ENCODE measurements around the gene ZNF672. TPM values are rescaled to one million over a fixed set of nuclear protein-coding genes. Genes with fewer than 3 reads are reported as not detected.

The ZNF672 gene
- total and polyA plus RNA-seq, 2 of the 13 experiments (the other 11 are each of a cell fraction or from before 2014, with no cell fraction given): 17.2 to 22.9 TPM

DNA sequence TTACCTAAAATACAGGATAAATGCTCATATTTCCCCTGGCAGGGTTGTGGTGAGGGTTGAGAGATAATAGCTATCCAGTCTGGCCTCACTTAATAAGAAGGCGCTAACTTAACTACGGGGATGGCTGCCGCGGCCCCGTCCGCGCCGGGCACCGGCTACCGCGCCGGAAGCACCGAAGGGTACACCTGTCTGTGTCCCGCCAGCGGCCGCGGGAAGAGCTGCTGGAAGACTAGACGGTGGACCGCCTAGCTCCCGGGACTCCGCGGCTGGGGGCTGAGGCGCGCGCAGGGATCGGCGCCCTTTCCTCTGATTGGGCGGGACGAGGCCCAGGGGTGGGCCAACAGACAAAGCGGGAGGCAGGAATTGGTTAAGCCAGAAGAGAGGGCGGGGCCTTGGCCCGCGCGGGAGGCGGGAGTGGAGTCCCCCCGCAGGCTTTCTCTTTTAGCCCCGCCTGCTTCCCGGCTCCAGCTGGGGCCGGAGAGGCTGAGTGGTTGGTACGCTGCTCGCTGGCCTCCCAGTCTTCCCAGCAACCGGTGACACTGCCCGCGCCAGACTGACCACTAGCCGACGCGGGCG, at the start of gene ZNF672 (continued):
- TF ChIP-seq, protein P1, sequence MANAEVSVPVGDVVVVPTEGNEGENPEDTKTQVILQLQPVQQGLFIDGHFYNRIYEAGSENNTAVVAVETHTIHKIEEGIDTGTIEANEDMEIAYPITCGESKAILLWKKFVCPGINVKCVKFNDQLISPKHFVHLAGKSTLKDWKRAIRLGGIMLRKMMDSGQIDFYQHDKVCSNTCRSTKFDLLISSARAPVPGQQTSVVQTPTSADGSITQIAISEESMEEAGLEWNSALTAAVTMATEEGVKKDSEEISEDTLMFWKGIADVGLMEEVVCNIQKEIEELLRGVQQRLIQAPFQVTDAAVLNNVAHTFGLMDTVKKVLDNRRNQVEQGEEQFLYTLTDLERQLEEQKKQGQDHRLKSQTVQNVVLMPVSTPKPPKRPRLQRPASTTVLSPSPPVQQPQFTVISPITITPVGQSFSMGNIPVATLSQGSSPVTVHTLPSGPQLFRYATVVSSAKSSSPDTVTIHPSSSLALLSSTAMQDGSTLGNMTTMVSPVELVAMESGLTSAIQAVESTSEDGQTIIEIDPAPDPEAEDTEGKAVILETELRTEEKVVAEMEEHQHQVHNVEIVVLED (CRISPR knock-in tag; IDR thresholded peaks at IDR 0.05; ENCODE audit: borderline replicate concordance): no peak
- TF ChIP-seq, protein P2, sequence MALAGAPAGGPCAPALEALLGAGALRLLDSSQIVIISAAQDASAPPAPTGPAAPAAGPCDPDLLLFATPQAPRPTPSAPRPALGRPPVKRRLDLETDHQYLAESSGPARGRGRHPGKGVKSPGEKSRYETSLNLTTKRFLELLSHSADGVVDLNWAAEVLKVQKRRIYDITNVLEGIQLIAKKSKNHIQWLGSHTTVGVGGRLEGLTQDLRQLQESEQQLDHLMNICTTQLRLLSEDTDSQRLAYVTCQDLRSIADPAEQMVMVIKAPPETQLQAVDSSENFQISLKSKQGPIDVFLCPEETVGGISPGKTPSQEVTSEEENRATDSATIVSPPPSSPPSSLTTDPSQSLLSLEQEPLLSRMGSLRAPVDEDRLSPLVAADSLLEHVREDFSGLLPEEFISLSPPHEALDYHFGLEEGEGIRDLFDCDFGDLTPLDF (CRISPR knock-in tag; IDR thresholded peaks at IDR 0.05): peak; percentile 94
- TF ChIP-seq RFX5 (IDR thresholded peaks at IDR 0.05; ENCODE audit: low read depth, low read length): peak; percentile 98
- no peak for TF ChIP-seq SMYD3 (CRISPR knock-in tag; IDR thresholded peaks at IDR 0.05)
- TF ChIP-seq CREM (IDR thresholded peaks at IDR 0.05): peak; percentile 64
- TF ChIP-seq CREM (CRISPR knock-in tag; IDR thresholded peaks at IDR 0.05): no peak
- TF ChIP-seq FOXA3 (CRISPR knock-in tag; IDR thresholded peaks at IDR 0.05): 0 out of 2 replicates have a peak, but pooled peaks have one; percentile 4
- TF ChIP-seq ZKSCAN5 (CRISPR knock-in tag; IDR thresholded peaks at IDR 0.05): 0 out of 2 replicates have a peak, but pooled peaks have one; percentile 40
- TF ChIP-seq, protein P3, sequence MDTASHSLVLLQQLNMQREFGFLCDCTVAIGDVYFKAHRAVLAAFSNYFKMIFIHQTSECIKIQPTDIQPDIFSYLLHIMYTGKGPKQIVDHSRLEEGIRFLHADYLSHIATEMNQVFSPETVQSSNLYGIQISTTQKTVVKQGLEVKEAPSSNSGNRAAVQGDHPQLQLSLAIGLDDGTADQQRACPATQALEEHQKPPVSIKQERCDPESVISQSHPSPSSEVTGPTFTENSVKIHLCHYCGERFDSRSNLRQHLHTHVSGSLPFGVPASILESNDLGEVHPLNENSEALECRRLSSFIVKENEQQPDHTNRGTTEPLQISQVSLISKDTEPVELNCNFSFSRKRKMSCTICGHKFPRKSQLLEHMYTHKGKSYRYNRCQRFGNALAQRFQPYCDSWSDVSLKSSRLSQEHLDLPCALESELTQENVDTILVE (CRISPR knock-in tag; IDR thresholded peaks at IDR 0.05): peak; percentile 77; the same call in 1 of the 2 replicates
- TF ChIP-seq ZNF383 (CRISPR knock-in tag; IDR thresholded peaks at IDR 0.05; ENCODE audit: borderline replicate concordance): 0 out of 2 replicates have a peak, but pooled peaks have one; percentile 11
- TF ChIP-seq ZFP1 (CRISPR knock-in tag; IDR thresholded peaks at IDR 0.05): no peak
- TF ChIP-seq NR2F6 (IDR thresholded peaks at IDR 0.05): no peak
- no peak for TF ChIP-seq NR2F6 (CRISPR knock-in tag; IDR thresholded peaks at IDR 0.05)
- 0 out of 2 replicates have a peak, but pooled peaks have one; percentile 51 for TF ChIP-seq ZMYM2 (CRISPR knock-in tag; IDR thresholded peaks at IDR 0.05)
- TF ChIP-seq, protein P4, sequence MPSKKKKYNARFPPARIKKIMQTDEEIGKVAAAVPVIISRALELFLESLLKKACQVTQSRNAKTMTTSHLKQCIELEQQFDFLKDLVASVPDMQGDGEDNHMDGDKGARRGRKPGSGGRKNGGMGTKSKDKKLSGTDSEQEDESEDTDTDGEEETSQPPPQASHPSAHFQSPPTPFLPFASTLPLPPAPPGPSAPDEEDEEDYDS (CRISPR knock-in tag; IDR thresholded peaks at IDR 0.05): peak; percentile 77
- no peak for TF ChIP-seq FIP1L1 (IDR thresholded peaks at IDR 0.05; ENCODE audit: borderline replicate concordance, insufficient read depth, low read depth, low read length)
- TF ChIP-seq SAFB2 (CRISPR knock-in tag; IDR thresholded peaks at IDR 0.05; ENCODE audit: borderline replicate concordance, low read depth): 0 out of 2 replicates have a peak, but pooled peaks have one; percentile 5
- TF ChIP-seq ZNF326 (CRISPR knock-in tag; IDR thresholded peaks at IDR 0.05; ENCODE audit: borderline replicate concordance): no peak
- TF ChIP-seq GZF1 (CRISPR knock-in tag; IDR thresholded peaks at IDR 0.05): no peak
- TF ChIP-seq, protein P5, sequence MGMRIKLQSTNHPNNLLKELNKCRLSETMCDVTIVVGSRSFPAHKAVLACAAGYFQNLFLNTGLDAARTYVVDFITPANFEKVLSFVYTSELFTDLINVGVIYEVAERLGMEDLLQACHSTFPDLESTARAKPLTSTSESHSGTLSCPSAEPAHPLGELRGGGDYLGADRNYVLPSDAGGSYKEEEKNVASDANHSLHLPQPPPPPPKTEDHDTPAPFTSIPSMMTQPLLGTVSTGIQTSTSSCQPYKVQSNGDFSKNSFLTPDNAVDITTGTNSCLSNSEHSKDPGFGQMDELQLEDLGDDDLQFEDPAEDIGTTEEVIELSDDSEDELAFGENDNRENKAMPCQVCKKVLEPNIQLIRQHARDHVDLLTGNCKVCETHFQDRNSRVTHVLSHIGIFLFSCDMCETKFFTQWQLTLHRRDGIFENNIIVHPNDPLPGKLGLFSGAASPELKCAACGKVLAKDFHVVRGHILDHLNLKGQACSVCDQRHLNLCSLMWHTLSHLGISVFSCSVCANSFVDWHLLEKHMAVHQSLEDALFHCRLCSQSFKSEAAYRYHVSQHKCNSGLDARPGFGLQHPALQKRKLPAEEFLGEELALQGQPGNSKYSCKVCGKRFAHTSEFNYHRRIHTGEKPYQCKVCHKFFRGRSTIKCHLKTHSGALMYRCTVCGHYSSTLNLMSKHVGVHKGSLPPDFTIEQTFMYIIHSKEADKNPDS (CRISPR knock-in tag; IDR thresholded peaks at IDR 0.05): no peak
- no peak for TF ChIP-seq ZNF317 (CRISPR knock-in tag; IDR thresholded peaks at IDR 0.05)
- no peak for TF ChIP-seq ZNF747 (CRISPR knock-in tag; IDR thresholded peaks at IDR 0.05; ENCODE audit: borderline replicate concordance)
- TF ChIP-seq HOXA5 (CRISPR knock-in tag; IDR thresholded peaks at IDR 0.05): peak; percentile 21; the same call in 1 of the 2 replicates
- TF ChIP-seq, protein P6, sequence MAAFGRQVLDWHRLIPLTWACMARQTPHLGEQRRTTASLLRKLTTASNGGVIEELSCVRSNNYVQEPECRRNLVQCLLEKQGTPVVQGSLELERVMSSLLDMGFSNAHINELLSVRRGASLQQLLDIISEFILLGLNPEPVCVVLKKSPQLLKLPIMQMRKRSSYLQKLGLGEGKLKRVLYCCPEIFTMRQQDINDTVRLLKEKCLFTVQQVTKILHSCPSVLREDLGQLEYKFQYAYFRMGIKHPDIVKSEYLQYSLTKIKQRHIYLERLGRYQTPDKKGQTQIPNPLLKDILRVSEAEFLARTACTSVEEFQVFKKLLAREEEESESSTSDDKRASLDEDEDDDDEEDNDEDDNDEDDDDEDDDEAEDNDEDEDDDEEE (CRISPR knock-in tag; IDR thresholded peaks at IDR 0.05): no peak

All from HepG2 (cell line).